ENCODE data around the gene DMRTB1. TPM values are rescaled to one million over a fixed set of nuclear protein-coding genes. Genes with fewer than 3 reads are reported as not detected.

The DMRTB1 gene
- total RNA-seq, 6 donors from 2014 or later: not detected

- Histone ChIP-seq H3K27me3 (no peaks in the 10 kb centered on the region), H3K27ac (no peak overlapping the region), H3K36me3 (no peaks in the 10 kb centered on the region), H3K9me3 (no peaks in the 10 kb centered on the region), H3K4me1 (peaks cover 0 to 14% (median 3%) of the 10 kb centered on the region in 4 donors), H3K4me3 (no peak overlapping the region)
- DNase-seq (no peak), ATAC-seq (ENCODE audit: low FRiP score in 2 of 2) (no peak)
- 76 to 91% methylated on average over 5 of the region's 5 CpGs for WGBS, 2 donors
- no peak for TF ChIP-seq POLR2AphosphoS5 (IDR thresholded peaks at IDR 0.05)
- TF ChIP-seq CTCF (IDR thresholded peaks at IDR 0.05): no peak
- TF ChIP-seq EP300 (IDR thresholded peaks at IDR 0.05): no peak
- TF ChIP-seq POLR2A (IDR thresholded peaks at IDR 0.05): no peak
Measured at GRCh38 chr1:53411541-53412152, 47.6 kb upstream of the DMRTB1 start.

GRCh38 chr1:53412285-53413174 is 46.7 kb upstream of the DMRTB1 start:
- Histone ChIP-seq H3K4me3 (no peak overlapping the region), H3K9me3 (no peaks in the 10 kb centered on the region), H3K27me3 (no peaks in the 10 kb centered on the region), H3K36me3 (no peaks in the 10 kb centered on the region), H3K27ac (peak overlapping the region in 2 of 4 donors; percentile 49 to 55), H3K4me1 (peaks cover 0 to 14% (median 3%) of the 10 kb centered on the region in 4 donors)
- TF ChIP-seq POLR2A (IDR thresholded peaks at IDR 0.05): no peak
- TF ChIP-seq CTCF (IDR thresholded peaks at IDR 0.05): no peak
- TF ChIP-seq EP300 (IDR thresholded peaks at IDR 0.05): no peak
- TF ChIP-seq POLR2AphosphoS5 (IDR thresholded peaks at IDR 0.05): no peak
- 85 to 91% methylated on average over 7 to 10 of the region's 10 CpGs for WGBS, 2 donors
- no peak for ATAC-seq (ENCODE audit: low FRiP score in 2 of 2)
- no peak for DNase-seq

- H3K36me3 ChIP-seq: no peaks in the 10 kb centered on the region
- no peaks in the 10 kb centered on the region for H3K27me3 ChIP-seq
- H3K4me3 ChIP-seq: no peak overlapping the region
- H3K4me1 ChIP-seq: peaks cover 0 to 14% (median 3%) of the 10 kb centered on the region in 4 donors
- DNase-seq (no peak), ATAC-seq (ENCODE audit: low FRiP score in 2 of 2) (no peak)
- WGBS, 2 donors: 73% methylated on average over 8 of the region's 8 CpGs
- peak overlapping the region in 3 of 4 donors; percentile 42 to 55 (median 49) for H3K27ac ChIP-seq
- TF ChIP-seq POLR2AphosphoS5 (IDR thresholded peaks at IDR 0.05): no peak
- TF ChIP-seq EP300 (IDR thresholded peaks at IDR 0.05): no peak
- no peaks in the 10 kb centered on the region for H3K9me3 ChIP-seq
Measured at GRCh38 chr1:53413175-53414001, 45.8 kb upstream of the DMRTB1 start.

- Histone ChIP-seq H3K4me1 (peaks cover 0 to 14% (median 3%) of the 10 kb centered on the region in 4 donors), H3K4me3 (no peak overlapping the region), H3K27ac (no peak overlapping the region), H3K36me3 (no peaks in the 10 kb centered on the region), H3K27me3 (no peaks in the 10 kb centered on the region), H3K9me3 (no peaks in the 10 kb centered on the region)
- 94 to 97% methylated on average over 4 of the region's 4 CpGs for WGBS, 2 donors
- TF ChIP-seq POLR2A (IDR thresholded peaks at IDR 0.05): no peak
- no peak for TF ChIP-seq CTCF (IDR thresholded peaks at IDR 0.05)
- TF ChIP-seq POLR2AphosphoS5 (IDR thresholded peaks at IDR 0.05): no peak
- no peak for TF ChIP-seq EP300 (IDR thresholded peaks at IDR 0.05)
- DNase-seq (no peak), ATAC-seq (ENCODE audit: low FRiP score in 2 of 2) (no peak)
Measured at GRCh38 chr1:53414632-53415031, 44.6 kb upstream of the DMRTB1 start.

GRCh38 chr1:53415432-53415831 is 43.8 kb upstream of the DMRTB1 start:
- H3K4me3 ChIP-seq: no peak overlapping the region
- ATAC-seq (ENCODE audit: low FRiP score in 2 of 2): no peak
- peaks cover 0 to 14% (median 3%) of the 10 kb centered on the region in 4 donors for H3K4me1 ChIP-seq
- WGBS, 2 donors: 88 to 91% methylated on average over 12 of the region's 12 CpGs
- no peak for DNase-seq
- TF ChIP-seq POLR2AphosphoS5 (IDR thresholded peaks at IDR 0.05) (no peak), POLR2A (IDR thresholded peaks at IDR 0.05) (no peak), EP300 (IDR thresholded peaks at IDR 0.05) (no peak), CTCF (IDR thresholded peaks at IDR 0.05) (no peak)
- H3K27ac ChIP-seq: no peak overlapping the region
- no peaks in the 10 kb centered on the region for H3K9me3 ChIP-seq
- no peaks in the 10 kb centered on the region for H3K36me3 ChIP-seq
- H3K27me3 ChIP-seq: no peaks in the 10 kb centered on the region

Data from upper lobe of left lung (tissue), 6 donors.